Measurements from ENCODE around the gene USP21. TPM values are rescaled to one million over a fixed set of nuclear protein-coding genes. Genes with fewer than 3 reads are reported as not detected.

Gene USP21
- total and polyA plus RNA-seq, 9 of the 15 experiments (the other 6 are each of a cell fraction or from before 2014, with no cell fraction given), result 4.9 to 52.4 (median 21.6) TPM

- TF ChIP-seq MXD1 (CRISPR knock-in tag; IDR thresholded peaks at IDR 0.05; ENCODE audit: borderline replicate concordance, poor library complexity, severe bottlenecking), result peak; percentile 31
- TF ChIP-seq ZEB2 (IDR thresholded peaks at IDR 0.05), result 0 out of 2 replicates have a peak, but pooled peaks have one; percentile 11
- peak; percentile 41; the same call in 1 of the 2 replicates for TF ChIP-seq MBD2 (IDR thresholded peaks at IDR 0.05; ENCODE audit: borderline replicate concordance, low read depth)
- no peak for TF ChIP-seq RBM14 (IDR thresholded peaks at IDR 0.05; ENCODE audit: borderline replicate concordance, insufficient read depth, low read depth, low read length)
- no peak; the same call in 1 of the 2 replicates for TF ChIP-seq HLTF (IDR thresholded peaks at IDR 0.05)
- peak; percentile 93 to 96 for TF ChIP-seq MNT (conservative IDR thresholded peaks at IDR 0.05)
- peak; percentile 69; the same call in 1 of the 2 replicates for TF ChIP-seq E2F5 (CRISPR knock-in tag; IDR thresholded peaks at IDR 0.05)
- TF ChIP-seq CGGBP1 (CRISPR knock-in tag; IDR thresholded peaks at IDR 0.05), result no peak
- TF ChIP-seq POLR3A (IDR thresholded peaks at IDR 0.05; ENCODE audit: borderline replicate concordance, extremely low read depth, insufficient read depth, insufficient read length), result no peak
- TF ChIP-seq BCLAF1 (IDR thresholded peaks at IDR 0.05; ENCODE audit: borderline replicate concordance in 1 of 2, control insufficient read depth in 1 of 2, low read depth in 2 of 2, low read length in 1 of 2), result no peak
- TF ChIP-seq RNF2 (IDR thresholded peaks at IDR 0.05), result peak; percentile 83; the same call in 1 of the 2 replicates
- peak; percentile 98 for TF ChIP-seq MYC (IDR thresholded peaks at IDR 0.05; ENCODE audit: low read depth, low read length)
- TF ChIP-seq MYC (CRISPR knock-in tag; IDR thresholded peaks at IDR 0.05; ENCODE audit: borderline replicate concordance, low read depth), result peak; percentile 79
- TF ChIP-seq STAG1 (CRISPR knock-in tag; IDR thresholded peaks at IDR 0.05; ENCODE audit: borderline replicate concordance), result 0 out of 2 replicates have a peak, but pooled peaks have one; percentile 3
- TF ChIP-seq ZFP30 (CRISPR knock-in tag; IDR thresholded peaks at IDR 0.05; ENCODE audit: borderline replicate concordance), result no peak
- peak; percentile 39; the same call in 1 of the 2 replicates for TF ChIP-seq TEAD4 (IDR thresholded peaks at IDR 0.05; ENCODE audit: low read length)
- no peak for TF ChIP-seq TEAD4 (CRISPR knock-in tag; IDR thresholded peaks at IDR 0.05; ENCODE audit: borderline replicate concordance)
- no peak for TF ChIP-seq ARHGAP35 (IDR thresholded peaks at IDR 0.05; ENCODE audit: partially characterized antibody)
- TF ChIP-seq ZNF589 (CRISPR knock-in tag; IDR thresholded peaks at IDR 0.05; ENCODE audit: low read depth), result peak; percentile 49; the same call in 1 of the 2 replicates
- TF ChIP-seq ADNP (tag; IDR thresholded peaks at IDR 0.05), result no peak; the same call in 1 of the 2 replicates
Measured at GRCh38 chr1:161177112-161177935, 18.0 kb downstream of the USP21 start, which contains the start of gene B4GALT3 (continued).
